ENCODE measurements around the gene NDFIP2.

The NDFIP2 gene

DNA sequence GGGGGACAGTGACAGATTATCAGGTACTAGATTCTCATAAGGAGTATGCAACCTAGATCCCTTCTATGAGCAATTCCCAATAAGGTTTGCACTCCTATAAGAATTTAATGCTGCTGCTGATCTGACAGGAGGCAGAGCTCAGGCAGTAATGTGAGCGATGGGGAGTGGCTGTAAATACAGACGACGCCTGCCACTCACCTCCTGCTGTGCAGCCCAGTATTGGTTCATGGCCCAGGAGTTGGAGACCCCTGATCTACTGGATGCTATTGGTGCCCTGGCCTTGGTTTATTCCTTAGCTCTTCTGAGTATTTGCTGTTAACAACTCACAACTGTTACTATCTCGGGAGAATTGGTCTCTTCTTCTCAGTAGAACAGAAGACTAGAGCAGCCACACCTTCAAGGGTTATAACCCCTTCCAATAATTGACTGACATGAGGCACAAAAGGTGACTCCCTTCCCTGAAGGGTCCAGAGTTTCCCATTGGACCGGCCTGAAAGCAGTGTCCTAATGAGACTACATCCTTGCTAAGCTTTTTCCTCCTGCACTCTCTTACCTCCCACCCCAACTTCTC lies 39.9 kb upstream of the NDFIP2 start:
- Histone ChIP-seq H2AFZ (ENCODE audit: low read depth, low read length) (no peak overlapping the region), H3K27ac (ENCODE audit: low read length) (no peak overlapping the region), H4K20me1 (ENCODE audit: insufficient read depth, low read length) (no peaks in the 10 kb centered on the region), H3K4me3 (ENCODE audit: low read depth in 1 of 2, low read length in 2 of 2) (no peak overlapping the region), H3K4me2 (ENCODE audit: insufficient read depth, low read length) (no peak overlapping the region), H3K9me3 (ENCODE audit: insufficient read depth, low read length, severe bottlenecking) (no peaks in the 10 kb centered on the region), H3K36me3 (ENCODE audit: insufficient read depth, low read length) (no peaks in the 10 kb centered on the region), H3K4me1 (ENCODE audit: insufficient read depth, low read length) (peaks cover 7% of the 10 kb centered on the region), H3K9ac (ENCODE audit: low read depth, low read length) (no peak overlapping the region), H3K79me2 (ENCODE audit: insufficient read depth, low read length) (no peaks in the 10 kb centered on the region), H3K27me3 (ENCODE audit: insufficient read depth, low read length, poor library complexity) (no peaks in the 10 kb centered on the region)
- DNase-seq (no peak), ATAC-seq (ENCODE audit: insufficient read depth, low read depth) (no peak)
- TF ChIP-seq EZH2 (IDR thresholded peaks at IDR 0.05; ENCODE audit: borderline replicate concordance, low read depth, low read length, severe bottlenecking), result no peak
- TF ChIP-seq, protein P1, sequence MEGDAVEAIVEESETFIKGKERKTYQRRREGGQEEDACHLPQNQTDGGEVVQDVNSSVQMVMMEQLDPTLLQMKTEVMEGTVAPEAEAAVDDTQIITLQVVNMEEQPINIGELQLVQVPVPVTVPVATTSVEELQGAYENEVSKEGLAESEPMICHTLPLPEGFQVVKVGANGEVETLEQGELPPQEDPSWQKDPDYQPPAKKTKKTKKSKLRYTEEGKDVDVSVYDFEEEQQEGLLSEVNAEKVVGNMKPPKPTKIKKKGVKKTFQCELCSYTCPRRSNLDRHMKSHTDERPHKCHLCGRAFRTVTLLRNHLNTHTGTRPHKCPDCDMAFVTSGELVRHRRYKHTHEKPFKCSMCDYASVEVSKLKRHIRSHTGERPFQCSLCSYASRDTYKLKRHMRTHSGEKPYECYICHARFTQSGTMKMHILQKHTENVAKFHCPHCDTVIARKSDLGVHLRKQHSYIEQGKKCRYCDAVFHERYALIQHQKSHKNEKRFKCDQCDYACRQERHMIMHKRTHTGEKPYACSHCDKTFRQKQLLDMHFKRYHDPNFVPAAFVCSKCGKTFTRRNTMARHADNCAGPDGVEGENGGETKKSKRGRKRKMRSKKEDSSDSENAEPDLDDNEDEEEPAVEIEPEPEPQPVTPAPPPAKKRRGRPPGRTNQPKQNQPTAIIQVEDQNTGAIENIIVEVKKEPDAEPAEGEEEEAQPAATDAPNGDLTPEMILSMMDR (IDR thresholded peaks at IDR 0.05; ENCODE audit: borderline replicate concordance, extremely low read depth, low read length, poor library complexity, severe bottlenecking), result no peak

DNA sequence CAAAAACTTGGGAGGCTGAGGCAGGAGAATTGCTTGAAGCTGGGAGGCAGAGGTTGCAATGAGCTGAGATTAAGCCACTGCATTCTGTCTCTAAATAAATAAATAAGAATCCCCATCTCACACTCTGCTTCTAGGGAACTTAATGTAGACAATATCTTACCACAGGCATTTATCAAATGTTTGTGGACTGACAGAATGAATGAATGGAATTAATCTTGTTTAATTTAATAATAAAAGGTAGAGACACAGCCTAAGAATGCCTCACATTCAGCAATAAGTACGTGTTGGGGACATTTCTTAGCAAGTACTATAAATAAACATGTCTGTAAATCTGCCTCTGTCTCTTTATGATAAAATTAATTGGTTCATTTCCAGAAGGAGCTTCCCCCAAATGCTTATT lies 38.7 kb upstream of the NDFIP2 start:
- TF ChIP-seq, protein P1 (IDR thresholded peaks at IDR 0.05; ENCODE audit: borderline replicate concordance, extremely low read depth, low read length, poor library complexity, severe bottlenecking), result no peak
- no peak for TF ChIP-seq EZH2 (IDR thresholded peaks at IDR 0.05; ENCODE audit: borderline replicate concordance, low read depth, low read length, severe bottlenecking)
- no peaks in the 10 kb centered on the region for H3K9me3 ChIP-seq (ENCODE audit: insufficient read depth, low read length, severe bottlenecking)
- H2AFZ ChIP-seq (ENCODE audit: low read depth, low read length), result no peak overlapping the region
- H3K36me3 ChIP-seq (ENCODE audit: insufficient read depth, low read length), result no peaks in the 10 kb centered on the region
- H3K79me2 ChIP-seq (ENCODE audit: insufficient read depth, low read length), result no peaks in the 10 kb centered on the region
- no peak overlapping the region for H3K9ac ChIP-seq (ENCODE audit: low read depth, low read length)
- H3K4me3 ChIP-seq (ENCODE audit: low read depth in 1 of 2, low read length in 2 of 2), result no peak overlapping the region
- H3K27ac ChIP-seq (ENCODE audit: low read length), result no peak overlapping the region
- H3K27me3 ChIP-seq (ENCODE audit: insufficient read depth, low read length, poor library complexity), result no peaks in the 10 kb centered on the region
- DNase-seq, result no peak
- no peak overlapping the region for H3K4me2 ChIP-seq (ENCODE audit: insufficient read depth, low read length)
- ATAC-seq (ENCODE audit: insufficient read depth, low read depth), result no peak
- peaks cover 16% of the 10 kb centered on the region for H3K4me1 ChIP-seq (ENCODE audit: insufficient read depth, low read length)
- no peaks in the 10 kb centered on the region for H4K20me1 ChIP-seq (ENCODE audit: insufficient read depth, low read length)

DNA sequence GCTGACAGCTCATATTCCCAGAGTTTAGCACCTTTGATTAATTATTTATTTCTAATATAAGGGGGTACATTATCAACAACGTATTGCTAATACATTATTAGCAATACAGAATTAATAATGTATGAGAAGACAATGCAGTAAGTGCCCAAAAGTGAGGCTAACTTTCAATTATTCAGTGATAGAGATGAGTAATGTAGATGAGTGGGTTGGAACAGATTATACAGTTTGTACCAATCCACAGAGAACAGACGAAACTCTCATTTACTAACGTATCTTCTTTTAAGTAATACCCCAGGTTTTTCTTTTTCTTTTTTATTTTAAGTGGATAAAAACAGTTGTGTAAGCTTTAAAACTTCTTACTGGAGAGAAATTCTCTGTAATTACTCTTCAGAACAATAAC lies 38.2 kb upstream of the NDFIP2 start:
- H3K9ac ChIP-seq (ENCODE audit: low read depth, low read length), result no peak overlapping the region
- H3K27me3 ChIP-seq (ENCODE audit: insufficient read depth, low read length, poor library complexity), result no peaks in the 10 kb centered on the region
- H3K4me3 ChIP-seq (ENCODE audit: low read depth in 1 of 2, low read length in 2 of 2), result no peak overlapping the region
- H3K4me1 ChIP-seq (ENCODE audit: insufficient read depth, low read length), result peaks cover 17% of the 10 kb centered on the region
- H3K79me2 ChIP-seq (ENCODE audit: insufficient read depth, low read length), result no peaks in the 10 kb centered on the region
- no peaks in the 10 kb centered on the region for H3K36me3 ChIP-seq (ENCODE audit: insufficient read depth, low read length)
- no peaks in the 10 kb centered on the region for H4K20me1 ChIP-seq (ENCODE audit: insufficient read depth, low read length)
- no peak overlapping the region for H2AFZ ChIP-seq (ENCODE audit: low read depth, low read length)
- H3K4me2 ChIP-seq (ENCODE audit: insufficient read depth, low read length), result no peak overlapping the region
- H3K9me3 ChIP-seq (ENCODE audit: insufficient read depth, low read length, severe bottlenecking), result no peaks in the 10 kb centered on the region
- ATAC-seq (ENCODE audit: insufficient read depth, low read depth), result no peak
- no peak for TF ChIP-seq EZH2 (IDR thresholded peaks at IDR 0.05; ENCODE audit: borderline replicate concordance, low read depth, low read length, severe bottlenecking)
- TF ChIP-seq, protein P1 (IDR thresholded peaks at IDR 0.05; ENCODE audit: borderline replicate concordance, extremely low read depth, low read length, poor library complexity, severe bottlenecking), result no peak
- no peak overlapping the region for H3K27ac ChIP-seq (ENCODE audit: low read length)
- no peak for DNase-seq
